GM23248 (cell line): ENCODE data around the gene SHISA6. TPM values are rescaled to one million over a fixed set of nuclear protein-coding genes. Genes with fewer than 3 reads are reported as not detected.

Experiments
- DNase-seq: peaks from one replicate; pipeline ENCODE4 v3.0.0-alpha.2; 2015
- H2AFZ ChIP-seq: fragments of 200-600 bp; sonication (generic); 2 replicates; pipeline ENCODE4 v1.6.1; 2016; ENCODE audit warnings: antibody characterized with exemption
- H3F3A ChIP-seq: fragments of 200-600 bp; sonication (generic); 2 replicates; pipeline ENCODE4 v1.6.1; 2016; ENCODE audit warnings: mild to moderate bottlenecking, antibody characterized with exemption, mixed run types; ENCODE audit not compliant: insufficient read depth
- H3K27ac ChIP-seq: fragments of 200-600 bp; sonication (generic); 2 replicates; pipeline ENCODE4 v1.5.1; 2016; ENCODE audit warnings: mild to moderate bottlenecking
- H3K27me3 ChIP-seq: fragments of 200-600 bp; sonication (generic); replicated peaks from 2 replicates; pipeline ENCODE4 v1.6.1; 2016; ENCODE audit warnings: mild to moderate bottlenecking; ENCODE audit not compliant: insufficient read depth
- H3K36me3 ChIP-seq: fragments of 200-600 bp; sonication (generic); 2 replicates; pipeline ENCODE4 v1.6.1; 2016; ENCODE audit warnings: low read depth, mild to moderate bottlenecking
- H3K4me1 ChIP-seq: fragments of 200-600 bp; sonication (generic); 2 replicates; pipeline ENCODE4 v1.6.1; 2016; ENCODE audit warnings: mild to moderate bottlenecking; ENCODE audit not compliant: insufficient read depth
- H3K4me2 ChIP-seq: fragments of 200-600 bp; sonication (generic); one replicate; pipeline ENCODE4 v1.6.1; 2016; ENCODE audit warnings: mild to moderate bottlenecking; ENCODE audit not compliant: unreplicated experiment
- H3K4me3 ChIP-seq: fragments of 200-600 bp; sonication (generic); 2 replicates; pipeline ENCODE4 v1.5.1; 2016; ENCODE audit warnings: mild to moderate bottlenecking
- H3K79me2 ChIP-seq: fragments of 200-600 bp; sonication (generic); 2 replicates; pipeline ENCODE4 v1.6.1; 2016; ENCODE audit warnings: mild to moderate bottlenecking; ENCODE audit not compliant: insufficient read depth
- H3K9ac ChIP-seq: fragments of 200-600 bp; sonication (generic); 2 replicates; pipeline ENCODE4 v1.6.1; 2016; ENCODE audit warnings: mild to moderate bottlenecking
- H3K9me2 ChIP-seq: fragments of 200-600 bp; sonication (generic); 2 replicates; pipeline ENCODE4 v1.6.1; 2016; ENCODE audit warnings: mixed run types, mild to moderate bottlenecking, moderate library complexity; ENCODE audit not compliant: insufficient read depth
- H3K9me3 ChIP-seq: fragments of 200-600 bp; sonication (generic); one replicate; pipeline ENCODE4 v1.6.1; 2017; ENCODE audit warnings: low read depth
- H4K20me1 ChIP-seq: fragments of 200-600 bp; sonication (generic); 2 replicates; pipeline ENCODE4 v1.6.0; 2016; ENCODE audit not compliant: insufficient read depth
- EZH2 ChIP-seq: fragments of 200-600 bp; sonication (generic); IDR thresholded peaks from 2 replicates; pipeline ENCODE4 v1.6.1; 2018; ENCODE audit warnings: antibody characterized with exemption, mild to moderate bottlenecking; ENCODE audit not compliant: insufficient read depth, poor library complexity, severe bottlenecking
- EZH2phosphoT487 ChIP-seq: fragments of 200-600 bp; sonication (generic); IDR thresholded peaks from 2 replicates; pipeline ENCODE4 v1.6.1; 2018; ENCODE audit warnings: antibody characterized with exemption, moderate library complexity, mild to moderate bottlenecking, low read depth; ENCODE audit not compliant: insufficient read depth
- WGBS, 2 experiments: methylation state at CpG; one replicate each; pipeline ENCODE4 v1.1.6; 2015 to 2017; ENCODE audit warnings: low lambda C conversion rate in 2 of 2, low coverage in 1 of 2; ENCODE audit errors: missing lambda C conversion rate in 2 of 2; 5-methylcytosine and 5-hydroxymethylcytosine counted together
- in situ Hi-C: fragments of 300-500 bp; cut with MboI; formaldehyde crosslinking; loops from 2 replicates; pipeline ENCODE4 v1.15.0; 2020
- polyA plus RNA-seq: library from polyadenylated mRNA; unstranded; fragments of >200 nt; fragmentation: Nextera tagmentation; extraction: Ambion mirVana; gene quantifications from 2 replicates; pipeline ENCODE4 v1.2.1, GENCODE V29; 2016
- total RNA-seq: library from RNA; depleted of rRNA; stranded (reverse); fragments of >200 nt; shearing (Covaris generic); gene quantifications from 2 replicates; pipeline ENCODE4 v1.2.3, GENCODE V29; 2014

Gene SHISA6
- total and polyA plus RNA-seq, 2 experiments from 2014 or later, result not detected

DNA sequence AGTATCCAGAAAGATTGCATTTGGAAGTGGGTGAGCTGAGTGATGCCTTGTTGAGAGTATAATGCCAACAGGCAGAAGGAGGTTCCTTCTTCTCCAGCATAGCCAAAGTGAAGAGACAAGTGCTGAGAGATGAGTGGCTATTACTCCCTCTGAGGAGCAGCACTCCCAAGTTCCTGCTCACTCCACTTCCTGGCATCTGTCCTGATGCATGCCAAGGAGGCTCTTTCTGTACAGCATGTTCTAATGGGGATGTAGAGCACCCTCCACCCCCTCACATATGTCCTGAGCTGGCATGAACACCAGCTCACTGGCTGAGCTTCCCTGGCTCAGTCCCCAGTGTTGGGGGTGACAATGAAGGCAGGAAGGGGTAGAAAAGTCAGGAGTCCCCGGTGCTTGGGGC is 313.0 kb downstream of the SHISA6 start:
- H3K9me3 ChIP-seq, result no peaks in the 10 kb centered on the region
- no peak overlapping the region for H3K27ac ChIP-seq
- no peak overlapping the region for H3K4me2 ChIP-seq
- no peak overlapping the region for H2AFZ ChIP-seq
- no peaks in the 10 kb centered on the region for H3K79me2 ChIP-seq
- in situ Hi-C loops, result no loop called here
- no peak overlapping the region for H3K4me3 ChIP-seq
- no peaks in the 10 kb centered on the region for H3K36me3 ChIP-seq
- H3K27me3 ChIP-seq, result no peaks in the 10 kb centered on the region
- no peaks in the 10 kb centered on the region for H4K20me1 ChIP-seq
- no peak for DNase-seq
- WGBS, 2 experiments, result 0 to 15% methylated on average over 1 of the region's 1 CpG
- TF ChIP-seq EZH2, result no peak
- TF ChIP-seq EZH2phosphoT487, result no peak
- H3K4me1 ChIP-seq, result no peaks in the 10 kb centered on the region
- no peaks in the 10 kb centered on the region for H3K9me2 ChIP-seq
- no peak overlapping the region for H3K9ac ChIP-seq
- no peaks in the 10 kb centered on the region for H3F3A ChIP-seq

DNA sequence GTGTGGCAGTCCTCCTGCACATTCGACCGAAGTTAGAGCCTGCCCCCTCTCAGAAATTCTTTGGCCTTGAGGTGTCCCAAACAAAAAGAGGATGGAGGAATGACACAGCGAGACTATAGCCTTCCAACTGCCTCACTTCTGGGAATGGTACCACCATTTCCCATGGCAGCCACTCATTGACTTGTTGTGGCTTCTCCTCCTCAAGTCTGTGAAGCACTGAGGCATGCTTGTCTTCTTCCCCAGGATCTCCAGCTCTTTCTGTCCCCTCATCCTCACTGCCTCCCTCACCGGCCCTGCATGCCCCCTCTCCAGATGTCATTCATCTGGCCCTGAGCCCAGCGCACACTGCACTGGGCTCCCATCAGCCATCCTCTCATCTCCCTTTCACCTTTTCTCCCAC is 313.5 kb downstream of the SHISA6 start:
- Histone ChIP-seq H3F3A (no peaks in the 10 kb centered on the region), H3K79me2 (no peaks in the 10 kb centered on the region), H4K20me1 (no peaks in the 10 kb centered on the region), H3K4me3 (no peak overlapping the region), H3K4me2 (no peak overlapping the region), H3K4me1 (no peaks in the 10 kb centered on the region), H3K27ac (no peak overlapping the region), H3K9ac (no peak overlapping the region), H3K27me3 (no peaks in the 10 kb centered on the region), H3K9me2 (no peaks in the 10 kb centered on the region), H3K9me3 (no peaks in the 10 kb centered on the region), H2AFZ (no peak overlapping the region), H3K36me3 (no peaks in the 10 kb centered on the region)
- WGBS, 2 experiments, result 30 to 34% methylated on average over 5 of the region's 5 CpGs
- in situ Hi-C loops, result no loop called here
- no peak for DNase-seq
- TF ChIP-seq EZH2phosphoT487, result no peak
- no peak for TF ChIP-seq EZH2

DNA sequence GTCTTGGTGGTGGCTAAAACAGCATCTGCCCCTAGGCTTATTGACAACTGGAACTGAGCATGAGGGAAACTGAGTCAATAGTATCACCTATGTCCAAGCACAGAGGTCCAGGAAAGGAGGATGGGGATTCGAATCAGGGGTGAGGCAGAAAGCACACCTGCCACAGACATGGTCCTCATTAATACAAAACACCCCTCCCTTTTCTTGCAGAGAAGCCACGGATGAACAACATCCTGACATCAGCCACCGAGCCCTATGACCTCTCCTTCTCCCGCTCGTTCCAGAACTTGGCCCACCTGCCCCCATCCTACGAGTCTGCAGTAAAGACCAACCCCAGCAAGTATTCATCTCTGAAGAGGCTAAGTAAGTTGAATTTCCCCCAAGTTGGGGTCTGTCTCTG is 314.5 kb downstream of the SHISA6 start:
- H3K27ac ChIP-seq, result no peak overlapping the region
- DNase-seq, result no peak
- no peak overlapping the region for H3K4me3 ChIP-seq
- H2AFZ ChIP-seq, result no peak overlapping the region
- in situ Hi-C loops, result no loop called here
- H3K27me3 ChIP-seq, result no peaks in the 10 kb centered on the region
- no peaks in the 10 kb centered on the region for H3K9me2 ChIP-seq
- H3K79me2 ChIP-seq, result no peaks in the 10 kb centered on the region
- H3K9me3 ChIP-seq, result no peaks in the 10 kb centered on the region
- no peaks in the 10 kb centered on the region for H3K4me1 ChIP-seq
- H3F3A ChIP-seq, result no peaks in the 10 kb centered on the region
- no peaks in the 10 kb centered on the region for H4K20me1 ChIP-seq
- no peaks in the 10 kb centered on the region for H3K36me3 ChIP-seq
- WGBS, 2 experiments, result 28 to 30% methylated on average over 6 of the region's 6 CpGs
- H3K4me2 ChIP-seq, result no peak overlapping the region
- H3K9ac ChIP-seq, result no peak overlapping the region
- TF ChIP-seq EZH2, result no peak
- TF ChIP-seq EZH2phosphoT487, result no peak

DNA sequence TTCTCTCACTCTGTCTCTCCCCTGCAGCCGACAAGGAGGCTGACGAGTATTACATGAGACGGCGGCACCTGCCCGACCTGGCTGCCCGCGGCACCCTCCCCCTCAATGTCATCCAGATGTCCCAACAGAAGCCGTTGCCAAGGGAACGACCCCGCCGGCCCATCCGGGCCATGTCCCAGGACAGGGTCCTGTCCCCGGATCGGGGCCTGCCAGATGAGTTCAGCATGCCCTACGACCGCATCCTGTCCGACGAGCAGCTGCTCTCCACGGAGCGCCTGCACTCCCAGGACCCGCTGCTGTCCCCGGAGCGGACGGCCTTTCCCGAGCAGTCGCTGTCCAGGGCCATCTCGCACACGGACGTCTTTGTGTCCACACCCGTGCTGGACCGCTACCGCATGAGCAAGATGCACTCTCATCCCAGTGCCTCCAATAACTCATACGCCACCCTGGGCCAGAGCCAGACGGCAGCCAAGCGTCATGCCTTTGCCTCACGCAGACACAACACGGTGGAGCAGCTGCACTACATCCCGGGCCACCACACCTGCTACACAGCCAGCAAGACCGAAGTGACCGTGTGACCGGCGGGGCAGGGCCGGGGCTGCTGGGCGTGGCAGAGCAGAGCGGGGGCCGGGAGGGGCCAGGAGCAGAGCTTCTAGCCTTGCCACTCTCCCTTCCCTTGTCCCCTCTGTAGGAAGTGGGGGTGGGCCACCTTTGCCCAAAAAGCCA is 316.9 kb downstream of the SHISA6 start:
- Histone ChIP-seq H3K4me2 (no peak overlapping the region), H3K27me3 (no peaks in the 10 kb centered on the region), H3F3A (no peaks in the 10 kb centered on the region), H4K20me1 (no peaks in the 10 kb centered on the region), H2AFZ (no peak overlapping the region), H3K27ac (no peak overlapping the region), H3K36me3 (no peaks in the 10 kb centered on the region), H3K79me2 (no peaks in the 10 kb centered on the region), H3K9ac (no peak overlapping the region), H3K9me2 (no peaks in the 10 kb centered on the region), H3K4me1 (no peaks in the 10 kb centered on the region), H3K9me3 (no peaks in the 10 kb centered on the region), H3K4me3 (no peak overlapping the region)
- in situ Hi-C loops, result no loop called here
- TF ChIP-seq EZH2phosphoT487 (no peak), EZH2 (no peak)
- no peak for DNase-seq
- WGBS, 2 experiments, result 69 to 78% methylated on average over 35 to 46 of the region's 46 CpGs
